ENCODE results near the gene TRAF2. TPM values are rescaled to one million over a fixed set of nuclear protein-coding genes. Genes with fewer than 3 reads are reported as not detected.

TRAF2 gene
- total and polyA plus RNA-seq, 12 donors: 5.4 to 17.0 (median 10.1) TPM

- Histone ChIP-seq H3K27me3 (no peaks in the 10 kb centered on the region), H3K4me3 (no peak overlapping the region), H3K4me1 (peaks cover 3 to 48% (median 22%) of the 10 kb centered on the region in 9 donors), H3K9me3 (no peaks in the 10 kb centered on the region), H3K27ac (no peak overlapping the region), H3K36me3 (no peaks in the 10 kb centered on the region)
- intact Hi-C loops (cut with DNase I): no loop called here
- 84 to 87% methylated on average over 15 of the region's 15 CpGs for WGBS, 2 donors
- no peak for TF ChIP-seq CTCF (IDR thresholded peaks at IDR 0.05)
- ATAC-seq (no peak), DNase-seq (no peak)
Observed at GRCh38 chr9:136963341-136963740, 77.0 kb downstream of the TRAF2 start.

- H3K4me1 ChIP-seq: peaks cover 3 to 48% (median 22%) of the 10 kb centered on the region in 9 donors
- H3K36me3 ChIP-seq: no peaks in the 10 kb centered on the region
- no peak for TF ChIP-seq CTCF (IDR thresholded peaks at IDR 0.05)
- DNase-seq (no peak), ATAC-seq (no peak)
- H3K27me3 ChIP-seq: no peaks in the 10 kb centered on the region
- WGBS, 2 donors: 89 to 90% methylated on average over 12 of the region's 12 CpGs
- no peak overlapping the region for H3K27ac ChIP-seq
- intact Hi-C loops (cut with DNase I): no loop called here
- no peak overlapping the region for H3K4me3 ChIP-seq
- no peaks in the 10 kb centered on the region for H3K9me3 ChIP-seq
Observed at GRCh38 chr9:136963751-136964150, 77.4 kb downstream of the TRAF2 start.

- no peak for TF ChIP-seq CTCF (IDR thresholded peaks at IDR 0.05)
- Histone ChIP-seq H3K4me3 (no peak overlapping the region), H3K36me3 (no peaks in the 10 kb centered on the region), H3K27ac (no peak overlapping the region), H3K27me3 (no peaks in the 10 kb centered on the region), H3K4me1 (peaks cover 3 to 48% (median 22%) of the 10 kb centered on the region in 9 donors), H3K9me3 (no peaks in the 10 kb centered on the region)
- DNase-seq: no peak
- WGBS, 2 donors: 68 to 80% methylated on average over 22 of the region's 22 CpGs
- intact Hi-C loops (cut with DNase I): no loop called here
- peak in 1 of 8 donors; percentile 31 for ATAC-seq
Observed at GRCh38 chr9:136964171-136964689, 77.9 kb downstream of the TRAF2 start.

GRCh38 chr9:136964833-136965422 lies 78.6 kb downstream of the TRAF2 start:
- no peak for ATAC-seq
- intact Hi-C loops (cut with DNase I): no loop called here
- DNase-seq: no peak
- no peak for TF ChIP-seq CTCF (IDR thresholded peaks at IDR 0.05)
- H3K27me3 ChIP-seq: no peaks in the 10 kb centered on the region
- H3K4me1 ChIP-seq: peaks cover 3 to 48% (median 22%) of the 10 kb centered on the region in 9 donors
- H3K27ac ChIP-seq: no peak overlapping the region
- H3K36me3 ChIP-seq: no peaks in the 10 kb centered on the region
- WGBS, 2 donors: 90 to 91% methylated on average over 26 of the region's 26 CpGs
- H3K4me3 ChIP-seq: no peak overlapping the region
- no peaks in the 10 kb centered on the region for H3K9me3 ChIP-seq
